OCI-M2 (cell line): Measurements from ENCODE around the gene CKS1B.
"Not testable (repeated sequence)": the region's sequence is repeated elsewhere in the genome, so short reads cannot be mapped to it uniquely, and the experiment has no call there.

Experiments
- DNase-seq: peaks from one replicate; lab custom pipeline; 2025; ENCODE audit not compliant: unreplicated experiment; lab: John Stamatoyannopoulos, UW

CKS1B gene

GRCh38 chr1:154983776-154984466 is 9.4 kb downstream of the CKS1B start:
- no peak for DNase-seq

GRCh38 chr1:154986736-154987135 is 12.3 kb downstream of the CKS1B start:
- DNase-seq, result not testable (repeated sequence)

GRCh38 chr1:154987326-154987725 is 12.8 kb downstream of the CKS1B start:
- no peak for DNase-seq

GRCh38 chr1:154988058-154988954 is 13.8 kb downstream of the CKS1B start:
- DNase-seq, result no peak

- no peak for DNase-seq
Measured at GRCh38 chr1:154989195-154989860, 14.8 kb downstream of the CKS1B start.

GRCh38 chr1:154990276-154990675 is 15.8 kb downstream of the CKS1B start:
- DNase-seq, result no peak

- DNase-seq, result peak; percentile 34
Measured at GRCh38 chr1:154992721-154993571, 18.5 kb downstream of the CKS1B start.

GRCh38 chr1:154993572-154994268 is 19.2 kb downstream of the CKS1B start, which contains the start of gene LENEP:
Gene LENEP (plus strand): TSS chr1:154993586. CDS start chr1:154993608, 22 bp downstream.
- DNase-seq, result no peak

- DNase-seq, result no peak
Measured at GRCh38 chr1:154994269-154994587, 19.7 kb downstream of the CKS1B start.

- DNase-seq, result no peak
Measured at GRCh38 chr1:154994591-154994990, 20.1 kb downstream of the CKS1B start.

GRCh38 chr1:154995301-154995983 is 21.0 kb downstream of the CKS1B start:
- DNase-seq, result not testable (repeated sequence)

GRCh38 chr1:154996966-154997701 is 22.7 kb downstream of the CKS1B start:
- DNase-seq, result no peak

GRCh38 chr1:154998201-154998780 is 23.8 kb downstream of the CKS1B start:
- DNase-seq, result no peak

GRCh38 chr1:154998818-154999570 is 24.5 kb downstream of the CKS1B start:
- peak; percentile 31 for DNase-seq

GRCh38 chr1:154999571-155000410 is 25.3 kb downstream of the CKS1B start:
- DNase-seq, result peak; percentile 9

- DNase-seq, result no peak
Measured at GRCh38 chr1:155000411-155000725, 25.9 kb downstream of the CKS1B start.
